H1 (cell line): ENCODE measurements around the gene ZNF213. TPM values are rescaled to one million over a fixed set of nuclear protein-coding genes. Genes with fewer than 3 reads are reported as not detected.

ENCODE experiments used
- CTCF ChIA-PET: fragments of 300-600 bp; sonication (Branson Sonifier 250); formaldehyde crosslinking; loops from one replicate; lab custom pipeline; 2021; ENCODE audit not compliant: partially characterized antibody; lab: Charles Lee
- POLR2A ChIA-PET: fragments of 300-600 bp; sonication (Branson Sonifier 250); formaldehyde crosslinking; loops from one replicate; lab custom pipeline; 2021; ENCODE audit warnings: inconsistent platforms; ENCODE audit not compliant: partially characterized antibody; lab: Charles Lee
- DNase-seq, 2 experiments: peaks; one replicate each; pipeline versions ENCODE4 v3.0.0 to v3.0.0-alpha.2; 2010 to 2022; ENCODE audit warnings: low spot score in 2 of 2, low read depth in 1 of 2, mixed read lengths in 1 of 2
- FAIRE-seq: peaks from 2 replicates; lab custom pipeline; 2011; peaks lifted over from hg19 to GRCh38; lab: Jason Lieb, UNC
- H2AFZ ChIP-seq: 2 replicates; pipeline ENCODE4 v1.8.1; 2012; ENCODE audit warnings: low read length, inconsistent platforms
- H2AK5ac ChIP-seq: 2 replicates; pipeline ENCODE4 v1.6.1; 2013; ENCODE audit warnings: low read depth, low read length
- H2BK120ac ChIP-seq: replicated peaks from 2 replicates; pipeline ENCODE3; 2013; ENCODE audit warnings: low read depth, low read length, inconsistent platforms
- H2BK12ac ChIP-seq: 2 replicates; pipeline ENCODE4 v1.6.1; 2013; ENCODE audit warnings: low read depth, low read length
- H2BK15ac ChIP-seq: 2 replicates; pipeline ENCODE4 v1.6.1; 2013; ENCODE audit warnings: low read length
- H2BK20ac ChIP-seq: 2 replicates; pipeline ENCODE4 v1.6.1; 2013; ENCODE audit warnings: low read length
- H2BK5ac ChIP-seq: 2 replicates; pipeline ENCODE4 v1.6.1; 2013; ENCODE audit warnings: low read depth, low read length
- H3K14ac ChIP-seq: 2 replicates; pipeline ENCODE4 v1.6.1; 2013; ENCODE audit warnings: inconsistent platforms; ENCODE audit not compliant: insufficient read length
- H3K18ac ChIP-seq: 2 replicates; pipeline ENCODE4 v1.6.1; 2013; ENCODE audit warnings: low read length; ENCODE audit errors: extremely low read depth
- H3K23ac ChIP-seq: 2 replicates; pipeline ENCODE4 v1.6.1; 2013; ENCODE audit warnings: inconsistent platforms; ENCODE audit not compliant: insufficient read length
- H3K23me2 ChIP-seq: 2 replicates; pipeline ENCODE4 v1.6.1; 2013; ENCODE audit warnings: low read depth, low read length
- H3K27ac ChIP-seq: 2 replicates; pipeline ENCODE4 v1.6.1; 2011; ENCODE audit warnings: low read depth, low read length, inconsistent platforms
- H3K27me3 ChIP-seq, 4 experiments: replicated peaks in 1 of 4; 1 replicate in 1 of 4; 2 replicates in 3 of 4; pipeline versions ENCODE4 v1.6.1 to v1.8.1; 2011 to 2013; ENCODE audit warnings: low read length in 3 of 4, mild to moderate bottlenecking in 3 of 4, inconsistent platforms in 2 of 4, mixed read lengths in 2 of 4, moderate library complexity in 1 of 4; ENCODE audit not compliant: control insufficient read depth in 3 of 4, insufficient read depth in 3 of 4; ENCODE audit errors: extremely low read depth in 1 of 4
- H3K36me3 ChIP-seq, 4 experiments: 2 replicates each; pipeline versions ENCODE4 v1.6.1 to v1.8.1; 2011 to 2013; ENCODE audit warnings: mild to moderate bottlenecking in 4 of 4, low read length in 3 of 4, moderate library complexity in 2 of 4, control low read depth in 1 of 4, inconsistent platforms in 1 of 4; ENCODE audit not compliant: insufficient read depth in 4 of 4, control insufficient read depth in 2 of 4
- H3K4ac ChIP-seq: replicated peaks from 2 replicates; pipeline ENCODE3; 2013; ENCODE audit warnings: low read length, low read depth, mixed read lengths, inconsistent platforms; ENCODE audit not compliant: insufficient read length
- H3K4me1 ChIP-seq, 4 experiments: replicated peaks in 1 of 4; 1 replicate in 1 of 4; 2 replicates in 3 of 4; pipeline versions ENCODE4 v1.6.1 to v1.8.1; 2011 to 2013; ENCODE audit warnings: low read length in 3 of 4, inconsistent platforms in 2 of 4, mixed read lengths in 1 of 4; ENCODE audit not compliant: insufficient read depth in 4 of 4, control insufficient read depth in 3 of 4
- H3K4me2 ChIP-seq, 2 experiments: 2 replicates each; pipeline versions ENCODE4 v1.6.1 to v1.8.1; 2011 to 2013; ENCODE audit warnings: low read depth in 2 of 2, low read length in 2 of 2, control low read depth in 1 of 2, inconsistent platforms in 1 of 2, mild to moderate bottlenecking in 1 of 2; ENCODE audit not compliant: insufficient read depth in 1 of 2
- H3K4me3 ChIP-seq, 4 experiments: fragments of 200-600, 300-600 bp in 1 of 4; sonication (generic), shearing (Covaris generic), sonication (Bioruptor Twin) in 1 of 4; 2 replicates each; pipeline versions ENCODE4 v1.5.1 to v1.8.1; 2011 to 2016; ENCODE audit warnings: low read length in 4 of 4, low read depth in 3 of 4, control low read depth in 2 of 4, inconsistent platforms in 2 of 4, mild to moderate bottlenecking in 2 of 4, mixed read lengths in 1 of 4, moderate library complexity in 1 of 4; ENCODE audit not compliant: insufficient read depth in 2 of 4; ENCODE audit errors: extremely low read depth in 1 of 4
- H3K56ac ChIP-seq: replicated peaks from 2 replicates; pipeline ENCODE3; 2013; ENCODE audit warnings: low read depth, mild to moderate bottlenecking, mixed read lengths, low read length, inconsistent platforms; ENCODE audit not compliant: insufficient read length
- H3K79me1 ChIP-seq: 2 replicates; pipeline ENCODE4 v1.6.1; 2013; ENCODE audit warnings: low read depth, low read length, control low read depth
- H3K79me2 ChIP-seq, 2 experiments: 2 replicates each; pipeline versions ENCODE4 v1.6.1 to v1.8.1; 2012 to 2013; ENCODE audit warnings: low read length in 2 of 2, mild to moderate bottlenecking in 2 of 2, inconsistent platforms in 1 of 2; ENCODE audit not compliant: insufficient read depth in 2 of 2, control insufficient read depth in 1 of 2
- H3K9ac ChIP-seq, 4 experiments: replicated peaks in 1 of 4; 1 replicate in 1 of 4; 2 replicates in 3 of 4; pipeline versions ENCODE4 v1.6.1 to v1.8.1; 2011 to 2013; ENCODE audit warnings: low read depth in 3 of 4, low read length in 3 of 4, control low read depth in 2 of 4, mild to moderate bottlenecking in 2 of 4, moderate library complexity in 2 of 4, inconsistent platforms in 1 of 4; ENCODE audit errors: extremely low read depth in 1 of 4
- H3K9me3 ChIP-seq, 2 experiments: 2 replicates each; pipeline versions ENCODE4 v1.6.1 to v1.8.1; 2012 to 2013; ENCODE audit warnings: mild to moderate bottlenecking in 2 of 2, moderate library complexity in 2 of 2, control low read depth in 1 of 2, inconsistent platforms in 1 of 2, low read depth in 1 of 2, low read length in 1 of 2, mixed read lengths in 1 of 2; ENCODE audit not compliant: insufficient read depth in 2 of 2
- H4K20me1 ChIP-seq, 2 experiments: replicated peaks in 1 of 2; 2 replicates each; pipeline versions ENCODE3 to v1.8.1; 2011 to 2013; ENCODE audit warnings: inconsistent platforms in 2 of 2, low read length in 2 of 2, mild to moderate bottlenecking in 1 of 2; ENCODE audit not compliant: insufficient read depth in 2 of 2, control insufficient read depth in 1 of 2
- H4K5ac ChIP-seq: 2 replicates; pipeline ENCODE4 v1.6.1; 2013; ENCODE audit warnings: low read length, low read depth, mixed read lengths, inconsistent platforms; ENCODE audit not compliant: insufficient read length
- H4K8ac ChIP-seq: 2 replicates; pipeline ENCODE4 v1.8.0; 2013; ENCODE audit warnings: mild to moderate bottlenecking, moderate library complexity, low read length, inconsistent platforms; ENCODE audit not compliant: insufficient read depth; ENCODE audit errors: extremely low read depth
- H4K91ac ChIP-seq: replicated peaks from 2 replicates; pipeline ENCODE3; 2013; ENCODE audit warnings: low read length, mixed read lengths, inconsistent platforms; ENCODE audit not compliant: insufficient read length
- CEBPB ChIP-seq: IDR thresholded peaks from 2 replicates; pipeline ENCODE4 v1.6.1; 2012; ENCODE audit warnings: low read depth, low read length
- CHD2 ChIP-seq: IDR thresholded peaks from 2 replicates; pipeline ENCODE4 v1.6.1; 2012; ENCODE audit warnings: low read length, improper control_type of control experiment
- CREB1 ChIP-seq: IDR thresholded peaks from 2 replicates; pipeline ENCODE4 v1.6.1; 2012; ENCODE audit warnings: inconsistent platforms
- KDM1A ChIP-seq: fragments of 200-600, 300-600 bp; sonication (generic); IDR thresholded peaks from 2 replicates; pipeline ENCODE4 v1.7.1; 2016; ENCODE audit warnings: mild to moderate bottlenecking, low read length, borderline replicate concordance
- MAX ChIP-seq: IDR thresholded peaks from 2 replicates; pipeline ENCODE4 v1.6.1; 2012; ENCODE audit warnings: inconsistent platforms
- NRF1 ChIP-seq: IDR thresholded peaks from 2 replicates; pipeline ENCODE4 v1.6.1; 2011; ENCODE audit warnings: mild to moderate bottlenecking, low read depth, low read length, improper control_type of control experiment
- POLR2AphosphoS5 ChIP-seq: IDR thresholded peaks from 2 replicates; pipeline ENCODE4 v1.6.1; 2011; ENCODE audit warnings: low read depth, low read length
- SAP30 ChIP-seq: fragments of 300-600 bp; sonication (generic); IDR thresholded peaks from 2 replicates; pipeline ENCODE4 v1.7.1; 2012; ENCODE audit warnings: low read length, moderate library complexity, mild to moderate bottlenecking, inconsistent platforms; ENCODE audit not compliant: insufficient read depth, insufficient replicate concordance
- SIRT6 ChIP-seq: IDR thresholded peaks from one replicate; pipeline ENCODE4 v1.7.1; 2012; ENCODE audit warnings: low read length, inconsistent platforms
- SP1 ChIP-seq: IDR thresholded peaks from 2 replicates; pipeline ENCODE4 v1.6.1; 2011; ENCODE audit warnings: low read depth, low read length
- TAF1 ChIP-seq: IDR thresholded peaks from 2 replicates; pipeline ENCODE4 v1.6.1; 2011; ENCODE audit warnings: mild to moderate bottlenecking, low read depth, low read length
- WGBS, 2 experiments: shearing (Covaris generic) in 1 of 2; methylation state at CpG; one replicate each; pipeline versions ENCODE4 v1.1.6 to v1.1.7; 2013 to 2015; ENCODE audit warnings: low lambda C conversion rate in 2 of 2, mixed read lengths in 2 of 2, inconsistent platforms in 1 of 2, low coverage in 1 of 2, missing lambda C conversion rate in 1 of 2; ENCODE audit not compliant: insufficient replicate concordance in 2 of 2, insufficient coverage in 1 of 2, insufficient read length in 1 of 2; ENCODE audit errors: extremely low coverage in 1 of 2, missing lambda C conversion rate in 1 of 2; 5-methylcytosine and 5-hydroxymethylcytosine counted together
- polyA plus RNA-seq, 7 experiments: library from polyadenylated mRNA; depleted of rRNA in 3 of 7; stranded (reverse) in 5 of 7; unstranded in 2 of 7; fragments of >200 nt in 5 of 7; fragments of 200-250 nt in 2 of 7; gene quantifications; 1 replicate in 5 of 7; 2 replicates in 1 of 7; 4 replicates in 1 of 7; pipeline versions ENCODE4 v1.2.1 to v1.2.3, GENCODE V29; 2011 to 2013; ENCODE audit warnings: missing spikeins in 2 of 7, mixed read lengths in 2 of 7
- total RNA-seq: library from RNA; stranded (reverse); fragmentation: NEBNext Ultra II Directional; extraction: Animal tissue kit (Norgen Biotek cat#: 25700); gene quantifications from 2 replicates; pipeline ENCODE4 v1.2.1, GENCODE V29; 2021

The ZNF213 gene
- total and polyA plus RNA-seq, 2 of the 8 experiments (the other 6 are each of a cell fraction or from before 2014, with no cell fraction given), result 1.6 to 6.9 TPM

- no peak overlapping the region for H3K4me2 ChIP-seq
- H4K8ac ChIP-seq, result peak overlapping the region; percentile 68; the same call in 1 of the 2 replicates
- H2BK120ac ChIP-seq, result no peak overlapping the region
- peaks cover 0 to 8% (median 3%) of the 10 kb centered on the region in 4 experiments; a peak in 4 of 8 replicates for H3K36me3 ChIP-seq
- no peak overlapping the region for H3K23ac ChIP-seq
- no peak overlapping the region for H2BK20ac ChIP-seq
- no peaks in the 10 kb centered on the region for H3K79me2 ChIP-seq
- CTCF ChIA-PET, result interaction anchor here (0.6 to 10.9 kb wide), 6 partner anchors 12 to 136 kb away, joined by 3 to 174 read pairs (median 4); partner anchors contain the start of gene ZNF213
- H3K27me3 ChIP-seq, result peaks cover 0 to 14% (median 8%) of the 10 kb centered on the region in 4 experiments; a peak in 5 of 7 replicates
- no peak overlapping the region for H3K18ac ChIP-seq
- H3K9ac ChIP-seq, result no peak overlapping the region
- H3K27ac ChIP-seq, result no peak overlapping the region
- WGBS, 2 experiments, result 91% methylated on average over 22 of the region's 23 CpGs; no CpG with 5 or more reads in 1 of the 2 experiments
- H4K5ac ChIP-seq, result no peak overlapping the region
- POLR2A ChIA-PET, result interaction anchor here (0.6 to 3.9 kb wide), 7 partner anchors 9 to 308 kb away, joined by 3 to 20 read pairs (median 3); partner anchors contain the start of genes TNFRSF12A and ZNF213
- no peak overlapping the region for H2BK5ac ChIP-seq
- no peak overlapping the region for H2BK15ac ChIP-seq
- no peaks in the 10 kb centered on the region for H3K4me1 ChIP-seq
- no peak overlapping the region for H3K4me3 ChIP-seq
- no peak overlapping the region for H2AK5ac ChIP-seq
- H3K56ac ChIP-seq, result no peak overlapping the region
- H3K23me2 ChIP-seq, result 0 out of 2 replicates have a peak, but pooled peaks cover 2% of the 10 kb centered on the region
- DNase-seq (no peak), FAIRE-seq (no peak)
- TF ChIP-seq NRF1 (no peak), SIRT6 (no peak), TAF1 (no peak), POLR2AphosphoS5 (no peak), CEBPB (no peak), KDM1A (no peak), MAX (no peak), SAP30 (no peak), SP1 (no peak), CREB1 (no peak), CHD2 (no peak)
- no peak overlapping the region for H2BK12ac ChIP-seq
- no peaks in the 10 kb centered on the region for H3K9me3 ChIP-seq
- no peaks in the 10 kb centered on the region for H3K79me1 ChIP-seq
- no peak overlapping the region for H3K14ac ChIP-seq
- peaks cover 0 to 6% of the 10 kb centered on the region in 2 experiments for H4K20me1 ChIP-seq
- H4K91ac ChIP-seq, result no peak overlapping the region
- no peak overlapping the region for H3K4ac ChIP-seq
- no peak overlapping the region for H2AFZ ChIP-seq
Measured at GRCh38 chr16:3143598-3144320, 8.9 kb downstream of the ZNF213 start.
